ENCODE measurements around the gene S100A9.
"Not testable (repeated sequence)": the region's sequence is repeated elsewhere in the genome, so short reads cannot be mapped to it uniquely, and the experiment has no call there.

The S100A9 gene

DNA sequence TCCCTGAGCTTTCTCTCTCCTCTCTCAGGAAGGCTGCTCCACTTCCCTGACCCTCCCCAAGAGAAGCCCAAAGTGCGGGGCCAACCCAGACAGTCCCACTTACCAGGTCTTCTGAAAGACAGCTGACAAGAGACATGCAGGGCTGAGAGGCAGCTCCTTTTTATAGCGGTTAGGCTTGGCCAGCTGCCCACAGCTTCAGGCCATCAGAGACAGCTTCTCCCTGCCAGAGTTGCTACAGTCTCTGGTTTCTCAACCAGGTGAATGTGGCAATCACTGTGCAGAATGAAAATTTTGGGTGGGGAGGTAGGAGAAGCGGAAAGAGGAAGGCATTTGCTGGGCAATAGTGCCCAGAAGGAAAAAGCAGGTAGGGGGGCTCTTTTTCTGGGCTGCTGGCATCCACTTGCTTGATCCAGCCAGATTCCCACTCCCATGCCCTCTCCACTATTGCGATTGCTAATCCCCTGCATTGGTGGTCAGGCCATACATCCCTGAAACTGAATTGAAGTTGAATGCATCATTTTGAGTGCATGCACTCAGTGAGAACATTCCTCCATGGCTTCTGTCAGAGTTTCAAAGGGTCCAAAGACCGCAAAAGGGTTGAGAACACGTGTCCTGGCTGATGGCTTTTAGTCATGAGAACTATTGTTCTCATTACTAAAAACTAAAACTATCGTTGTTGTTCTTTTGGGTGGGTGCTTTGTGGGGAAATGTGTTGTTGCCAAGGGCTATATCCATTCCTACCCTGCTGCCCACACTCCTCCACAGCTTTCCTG, 33.5 kb downstream of the S100A9 start, which contains the start of gene S100A8:
TSS of gene S100A8 (minus strand) at position 136 of the 773 bp plus-strand sequence. CDS start 538 bp downstream, outside the sequence.
- DNase-seq (ENCODE audit: low spot score): no peak

DNA sequence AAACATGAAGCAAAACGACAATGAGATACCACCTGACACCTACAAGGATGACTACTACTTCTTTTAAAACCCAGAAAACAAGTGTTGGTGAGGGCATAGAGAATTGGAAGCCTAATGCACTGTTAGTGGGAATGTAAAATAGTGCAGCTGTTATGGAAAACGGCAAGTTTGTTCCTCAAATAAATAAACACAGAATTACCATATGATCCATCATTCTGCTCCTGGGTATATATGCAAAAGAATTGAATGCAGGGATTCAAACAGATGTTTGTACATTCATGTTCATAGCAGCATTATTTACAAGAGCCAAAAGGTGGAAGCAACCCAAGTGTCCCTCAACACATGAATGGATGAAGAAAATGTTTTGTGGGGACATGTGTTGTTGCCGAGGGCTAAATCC, 34.6 kb downstream of the S100A9 start:
- no peak for DNase-seq (ENCODE audit: low spot score)

DNA sequence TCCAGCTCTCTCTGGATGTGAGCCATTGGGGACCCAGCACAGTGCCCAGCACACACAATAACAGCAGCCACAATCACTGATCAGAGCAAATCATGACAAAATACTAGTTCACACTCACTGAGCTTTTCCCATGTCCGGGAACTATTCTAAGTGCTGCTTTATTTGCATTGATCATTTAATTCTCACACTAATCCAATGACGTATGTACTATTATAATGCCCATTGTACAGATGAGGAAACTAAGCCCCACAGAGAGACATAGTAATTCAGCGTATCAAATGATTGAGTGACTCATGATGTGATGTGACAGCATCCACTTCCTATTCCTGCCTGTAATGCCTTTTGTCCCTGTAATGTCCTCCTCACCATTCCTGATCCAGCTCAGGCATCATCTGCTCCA, 35.2 kb downstream of the S100A9 start:
- no peak for DNase-seq (ENCODE audit: low spot score)

DNA sequence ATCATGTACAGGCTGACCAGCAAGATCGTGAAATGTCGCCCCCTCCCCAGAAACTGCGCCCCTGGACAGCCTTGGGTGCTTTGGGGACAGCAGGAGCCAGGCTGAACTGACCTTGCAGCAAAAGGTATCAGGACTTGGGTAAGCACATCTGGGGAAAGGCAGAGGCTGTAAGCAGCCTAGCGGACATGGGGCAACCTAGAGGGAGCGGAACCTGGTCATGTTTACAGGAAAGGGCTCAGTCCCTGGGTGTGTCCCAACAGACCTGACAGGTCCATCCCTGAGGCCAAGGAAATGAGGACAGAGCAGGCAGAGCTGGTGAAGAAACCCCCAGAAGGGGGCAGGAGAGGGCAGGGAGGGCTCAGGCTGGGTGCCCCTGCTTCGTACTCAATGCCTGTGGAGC, 36.3 kb downstream of the S100A9 start:
- DNase-seq (ENCODE audit: low spot score): no peak

DNA sequence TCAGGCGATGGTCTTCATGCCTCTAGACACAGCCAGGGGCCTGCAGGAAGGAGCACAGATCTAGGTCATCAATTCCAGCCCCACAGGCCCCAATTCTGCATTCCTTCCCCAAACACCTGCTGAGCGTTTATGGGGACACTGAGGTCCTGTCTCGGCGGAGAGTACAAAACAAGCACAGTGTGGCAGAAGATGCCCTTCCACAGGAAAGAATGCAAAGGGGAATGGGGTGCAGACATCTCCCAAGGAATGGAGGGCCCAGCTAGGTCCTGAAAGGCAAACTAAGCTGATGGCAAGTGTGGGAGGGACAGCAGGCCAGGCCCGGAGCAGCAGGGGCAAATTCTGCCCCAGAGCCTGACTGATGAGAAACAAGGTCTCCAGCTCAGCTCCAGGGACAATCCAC, 36.7 kb downstream of the S100A9 start:
- DNase-seq (ENCODE audit: low spot score): no peak

DNA sequence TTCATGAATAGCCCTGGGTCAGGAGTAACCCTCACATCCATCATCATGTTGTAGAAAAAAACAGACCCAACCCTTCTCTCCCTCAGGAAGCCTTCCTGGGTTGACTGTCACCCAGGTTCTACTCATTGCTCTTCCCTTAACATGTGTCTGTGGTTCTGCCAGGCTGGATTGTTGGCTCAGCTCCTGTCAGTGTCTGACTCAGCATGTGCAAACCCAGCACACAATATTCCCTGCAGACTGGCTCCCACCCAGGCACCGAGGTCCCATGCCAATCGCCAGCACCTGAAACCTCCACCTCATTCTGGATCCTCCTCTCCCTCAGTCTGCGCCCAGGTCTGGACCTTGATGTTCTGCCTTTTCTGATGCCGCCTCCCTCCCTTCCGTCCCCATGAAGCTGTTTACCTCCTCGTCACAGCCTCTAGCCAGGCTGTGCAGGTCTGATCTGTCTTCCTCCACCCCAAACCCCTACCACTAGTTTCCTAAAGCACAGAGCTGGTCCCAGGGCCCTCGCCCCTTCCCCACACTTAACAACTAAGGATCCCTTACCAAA, 37.6 kb downstream of the S100A9 start:
- no peak for DNase-seq (ENCODE audit: low spot score)

DNA sequence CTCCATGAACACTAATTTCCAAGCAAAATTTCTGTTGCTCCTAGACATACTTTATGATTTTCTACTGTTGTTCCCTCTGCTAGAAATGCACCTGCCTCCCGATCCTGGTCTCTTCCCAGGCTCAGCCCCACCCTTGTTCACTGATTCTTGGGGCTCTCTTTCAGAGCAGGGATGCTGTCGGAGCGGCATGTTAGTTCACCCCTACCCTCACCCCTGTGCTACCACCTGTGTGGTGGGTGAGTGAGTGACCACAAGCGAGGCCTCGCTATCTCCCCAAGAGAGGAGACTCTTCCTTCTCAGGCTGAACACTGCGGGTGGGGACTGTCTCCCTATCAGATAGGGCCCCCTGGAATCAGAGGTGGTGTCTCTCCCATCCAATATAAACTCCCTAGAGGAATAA, 38.1 kb downstream of the S100A9 start:
- DNase-seq (ENCODE audit: low spot score): no peak

DNA sequence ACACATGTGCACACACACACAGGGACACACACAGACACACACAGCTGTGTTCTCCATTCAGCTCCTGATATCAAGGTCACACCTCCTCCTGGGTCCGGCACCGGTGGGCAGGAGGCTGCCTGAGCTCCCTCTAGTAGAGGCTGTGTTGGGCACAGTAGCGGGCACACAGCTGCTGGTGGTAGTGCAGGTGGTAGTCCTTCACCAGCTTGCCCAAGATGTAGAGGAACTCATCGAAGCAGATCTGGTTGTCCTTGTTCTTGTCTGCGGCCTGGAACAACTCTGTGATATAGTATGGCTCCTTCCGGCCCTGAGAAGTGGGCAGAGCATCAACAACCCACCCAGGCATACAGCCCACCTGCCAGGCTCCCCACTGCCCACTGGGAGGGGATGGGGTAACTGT, 38.8 kb downstream of the S100A9 start:
- no peak for DNase-seq (ENCODE audit: low spot score)

DNA sequence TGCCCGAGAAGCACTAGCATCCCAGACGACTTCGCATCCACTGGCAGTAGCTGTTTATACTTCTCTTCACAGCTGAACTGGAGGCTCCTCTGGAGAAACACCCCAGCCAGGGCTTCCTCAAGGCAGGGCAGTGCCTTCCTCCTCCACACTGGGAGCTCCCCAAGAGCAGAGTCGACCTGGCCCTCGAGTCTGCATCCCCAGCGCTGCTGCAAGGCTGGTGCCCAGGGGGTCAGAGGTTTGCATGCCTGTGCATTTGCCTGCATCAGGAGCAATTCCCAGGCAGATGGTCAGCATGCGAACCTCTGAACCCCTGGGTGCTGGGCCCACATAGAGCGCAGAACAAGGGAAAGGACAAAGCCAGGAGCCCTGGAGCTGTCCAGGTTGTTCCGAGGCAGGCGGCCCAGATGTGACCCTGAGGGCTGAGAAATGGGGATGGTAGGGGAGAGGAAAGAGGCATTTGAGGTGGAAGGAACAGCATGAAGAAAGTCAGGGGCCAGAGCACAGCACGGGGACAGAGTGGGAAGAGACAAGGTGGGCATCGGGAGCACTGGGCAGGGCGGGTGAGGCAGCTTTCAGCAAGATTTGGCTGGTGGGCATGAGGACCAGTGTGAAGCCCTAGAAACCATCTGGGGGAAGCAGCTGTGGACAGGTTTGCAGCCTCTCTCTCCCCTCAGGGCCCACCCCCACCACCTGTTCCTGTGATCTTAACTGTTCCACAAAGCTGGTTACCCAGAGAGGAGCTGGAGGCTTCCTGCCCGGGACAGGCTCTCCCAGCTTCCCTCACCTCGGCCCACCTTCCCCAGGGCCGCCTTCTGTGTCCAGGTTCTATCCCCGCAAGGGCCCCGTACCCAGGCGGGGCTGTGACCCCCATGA, 39.6 kb downstream of the S100A9 start:
- DNase-seq (ENCODE audit: low spot score): no peak

DNA sequence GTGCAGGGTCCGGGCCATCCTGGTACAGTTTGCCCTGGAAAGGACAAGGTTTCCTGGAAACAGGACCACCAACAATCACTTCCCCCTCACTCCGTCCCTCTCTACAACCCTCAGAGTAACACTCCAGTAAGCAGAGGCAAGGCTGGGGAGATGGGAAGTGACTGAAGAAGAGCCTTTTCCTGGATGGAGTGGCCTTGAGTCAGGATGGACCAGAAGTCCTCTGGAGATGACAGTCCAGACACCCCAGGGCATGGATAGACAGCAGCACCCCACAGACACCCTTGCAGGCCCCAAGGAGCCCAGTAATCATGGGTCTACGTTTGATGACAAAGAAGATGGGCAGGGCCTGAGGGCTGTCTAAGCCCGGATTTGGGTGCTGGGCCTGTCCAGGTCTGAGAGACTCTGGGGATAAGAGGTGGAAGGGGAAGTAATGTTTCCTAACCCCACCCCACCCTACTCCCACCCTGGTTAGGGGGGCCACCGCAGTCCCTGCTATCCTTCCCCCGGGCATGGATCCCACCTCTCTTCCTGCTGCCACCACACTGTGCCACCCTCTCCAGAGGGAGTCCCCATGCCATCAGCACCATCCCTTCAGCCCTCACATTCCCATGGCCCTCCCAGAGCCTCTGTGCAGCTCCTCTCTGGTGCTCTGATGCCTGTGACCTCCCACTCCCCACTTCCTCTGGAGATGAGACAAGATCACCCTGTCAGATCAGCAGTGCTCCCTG, 40.4 kb downstream of the S100A9 start:
- no peak for DNase-seq (ENCODE audit: low spot score)

DNA sequence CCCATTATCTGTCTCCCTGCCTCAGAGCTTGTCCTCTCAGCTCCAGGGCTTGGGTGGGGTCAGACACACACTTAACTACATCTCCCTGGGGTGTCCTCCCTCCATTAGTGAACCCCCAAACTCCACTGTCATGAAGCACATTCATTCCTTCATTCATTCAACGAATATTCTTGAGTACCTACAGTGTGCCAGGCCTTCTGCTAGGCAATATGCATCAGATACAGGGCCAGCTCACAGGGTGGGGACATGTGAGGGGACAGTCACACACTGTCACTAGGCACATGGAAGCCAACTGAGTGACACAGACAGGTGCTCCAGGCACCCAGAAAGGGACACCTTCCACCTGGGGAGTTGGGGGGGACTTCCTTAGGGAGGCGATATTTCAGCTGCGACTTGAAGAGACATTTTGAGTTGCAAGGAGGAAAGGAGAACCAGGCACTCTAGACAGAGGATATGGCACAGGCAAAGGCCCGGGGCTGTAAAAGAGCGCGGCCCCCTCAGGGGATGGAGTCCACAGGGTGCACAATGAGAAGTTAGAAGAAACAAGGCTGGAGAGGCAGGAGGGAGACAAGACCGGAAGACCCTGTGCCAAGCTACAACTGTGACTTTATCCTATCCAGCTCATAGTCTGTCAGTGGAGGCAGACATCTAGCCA, 41.9 kb downstream of the S100A9 start:
- no peak for DNase-seq (ENCODE audit: low spot score)

DNA sequence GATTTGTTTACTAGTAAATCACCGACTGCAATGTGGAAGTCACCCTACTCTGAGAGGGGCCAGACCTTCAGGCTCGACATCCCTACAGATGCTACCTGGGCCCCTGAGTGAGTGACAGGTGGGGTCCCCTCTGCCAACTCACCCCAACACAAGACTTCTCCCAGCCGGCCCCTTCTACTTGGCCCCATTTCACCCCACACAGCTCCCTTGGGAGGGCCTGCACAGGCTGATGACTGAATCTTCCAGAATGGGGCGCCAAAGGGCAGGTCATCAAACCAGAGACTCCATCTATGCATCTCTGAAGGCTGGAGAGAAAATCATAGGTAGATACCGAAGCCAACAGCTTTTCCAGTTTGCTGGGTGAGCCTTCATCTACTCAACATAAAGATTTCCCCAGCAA, 42.6 kb downstream of the S100A9 start:
- no peak for DNase-seq (ENCODE audit: low spot score)

DNA sequence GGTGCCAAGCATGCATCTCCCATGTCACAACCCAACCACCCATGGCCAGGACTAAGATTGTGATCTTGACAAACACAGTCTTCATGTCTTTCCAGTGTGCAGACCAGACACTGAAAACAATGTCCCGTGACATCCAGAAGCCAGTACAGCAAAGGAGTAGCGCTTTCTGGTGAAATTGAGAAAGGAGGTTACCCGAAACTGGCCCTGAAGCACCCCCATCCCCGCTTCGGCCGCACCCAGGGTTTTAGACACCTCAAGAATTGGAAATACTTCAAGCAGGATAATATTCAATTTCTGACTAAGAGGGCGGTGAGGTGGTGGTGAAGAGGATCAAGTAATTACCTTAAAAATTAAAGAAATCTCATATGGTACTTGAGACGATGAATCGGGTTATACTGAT, 43.8 kb downstream of the S100A9 start:
- no peak for DNase-seq (ENCODE audit: low spot score)

DNA sequence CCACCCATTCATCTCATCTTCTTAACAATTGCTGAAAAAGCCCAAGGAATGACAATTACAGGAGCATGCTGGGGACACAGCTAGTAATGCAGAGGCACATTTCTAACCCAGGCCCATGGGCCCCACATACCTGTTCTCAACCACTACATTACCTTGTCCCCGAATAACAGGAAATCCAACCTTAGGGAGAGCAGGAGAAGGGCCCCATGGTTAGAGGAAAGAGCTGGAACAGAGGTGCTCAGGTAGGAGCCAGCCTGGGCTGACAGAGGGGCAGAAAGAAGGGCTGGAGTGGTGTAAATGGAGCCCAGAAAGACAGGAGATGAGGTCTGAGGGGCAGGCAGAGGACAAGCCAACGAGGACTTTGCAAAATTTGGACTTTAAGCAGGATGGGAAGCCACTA, 44.6 kb downstream of the S100A9 start:
- no peak for DNase-seq (ENCODE audit: low spot score)

DNA sequence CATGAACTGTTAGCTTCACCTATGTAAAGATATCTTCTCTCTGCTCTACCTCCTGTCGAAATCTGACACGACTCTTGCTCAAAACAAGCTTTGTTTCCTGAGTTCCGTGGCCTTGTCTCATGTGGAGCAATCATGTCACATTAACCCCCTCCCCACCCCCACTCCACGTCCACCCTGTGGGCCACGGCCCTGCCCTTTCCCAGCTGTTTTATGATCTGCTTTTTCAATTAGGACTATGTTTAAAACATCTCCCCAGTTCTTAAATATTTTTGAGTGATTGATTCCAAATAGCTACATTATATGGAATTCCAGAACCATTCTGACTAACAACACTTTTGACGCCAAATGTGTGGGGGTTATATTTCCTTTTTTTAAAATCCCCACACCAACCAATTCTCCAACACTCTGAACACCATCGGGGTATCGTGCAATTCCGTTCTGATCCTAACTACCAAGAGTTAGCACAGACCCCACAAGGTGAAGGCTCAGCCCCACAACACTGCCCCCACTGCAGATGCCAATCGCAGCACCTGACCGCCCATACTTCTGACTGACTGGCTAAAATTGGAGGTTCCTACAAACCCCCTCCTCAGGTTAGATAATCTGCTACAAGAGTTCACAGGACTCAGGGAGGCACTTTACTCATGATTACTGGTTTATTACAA, 45.9 kb downstream of the S100A9 start:
- no peak for DNase-seq (ENCODE audit: low spot score)

DNA sequence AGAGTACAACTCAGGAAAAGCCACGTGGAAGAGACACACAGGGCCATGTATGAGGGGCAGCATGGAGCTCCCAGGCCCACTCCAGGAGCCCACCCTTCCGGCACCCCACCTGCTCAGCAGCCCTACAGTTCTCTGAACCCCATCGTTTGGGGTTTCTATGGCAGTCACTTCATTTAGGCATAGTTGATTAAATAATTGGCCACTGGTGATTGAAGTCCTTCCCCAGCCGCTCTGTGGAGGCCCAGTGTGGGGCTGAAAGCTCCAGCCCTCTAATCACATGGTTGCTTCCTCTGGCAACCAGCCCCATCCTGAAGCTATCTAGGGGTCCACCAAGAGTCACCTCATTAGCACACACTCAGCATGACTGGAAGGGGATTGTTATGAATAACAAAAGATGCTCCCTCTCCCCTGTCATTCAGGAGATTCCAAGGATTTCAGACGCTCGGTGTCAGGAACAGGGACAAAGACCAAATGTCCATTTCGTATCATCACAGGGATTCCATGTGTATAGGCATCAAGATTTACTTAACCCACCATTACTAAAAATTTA, 46.5 kb downstream of the S100A9 start:
- no peak for DNase-seq (ENCODE audit: low spot score)

DNA sequence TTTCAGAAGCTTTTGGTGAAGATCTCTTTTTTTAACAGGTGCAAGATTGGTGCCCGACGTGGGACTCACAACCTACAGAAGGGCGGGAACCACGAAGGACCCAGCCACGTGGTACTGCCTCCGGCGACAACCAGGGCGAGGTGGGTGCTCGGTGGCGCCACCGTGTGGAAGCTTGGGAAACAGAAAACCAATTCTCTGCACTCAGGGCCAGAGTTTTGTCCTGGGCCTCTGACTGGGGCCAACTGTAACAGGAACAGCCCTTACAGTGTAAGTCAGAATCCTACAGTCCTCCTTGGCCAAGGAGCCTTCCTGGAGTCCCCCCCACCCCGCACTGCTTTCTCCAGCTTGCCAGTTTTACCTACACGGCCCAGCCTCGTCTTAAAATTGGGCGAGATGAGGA, 47.1 kb downstream of the S100A9 start:
- peak; percentile 68 for DNase-seq (ENCODE audit: low spot score)

DNA sequence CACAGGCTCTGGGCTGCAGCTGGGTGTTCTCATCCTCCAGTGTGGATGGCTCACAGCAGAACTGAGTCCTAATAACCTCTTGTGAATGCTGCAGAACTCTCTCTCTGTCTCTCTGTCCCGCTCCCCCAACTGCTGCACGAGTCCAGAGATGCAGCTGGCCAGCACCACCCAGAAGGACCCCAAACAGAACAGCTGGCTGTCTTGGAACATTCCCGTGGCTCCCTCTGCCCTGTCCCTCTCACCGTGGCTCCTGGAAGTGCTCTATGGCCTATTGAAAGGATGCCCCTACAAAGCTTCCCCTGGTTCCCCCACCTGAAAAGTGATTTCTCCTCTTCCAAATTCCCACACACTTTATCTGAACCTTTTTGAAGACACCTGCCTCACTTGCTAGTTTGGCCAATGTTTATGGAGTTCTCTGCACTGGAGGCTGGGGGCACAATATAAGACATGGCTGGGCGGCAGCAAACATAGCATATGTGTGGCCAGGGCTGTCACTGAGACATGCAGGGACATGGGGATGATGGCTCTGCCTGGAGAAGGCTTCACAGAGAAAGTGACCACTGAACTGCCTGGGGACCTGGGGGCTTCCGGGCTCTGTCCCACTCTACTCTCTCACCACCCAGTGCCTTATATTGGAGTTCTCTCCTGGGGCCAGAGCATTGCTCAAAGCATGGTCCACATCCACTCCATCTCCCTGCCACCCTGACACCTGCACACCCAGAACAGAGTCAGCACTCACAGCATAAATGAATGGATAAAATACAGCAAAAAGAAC, 48.4 kb downstream of the S100A9 start:
- DNase-seq (ENCODE audit: low spot score): not testable (repeated sequence)

DNA sequence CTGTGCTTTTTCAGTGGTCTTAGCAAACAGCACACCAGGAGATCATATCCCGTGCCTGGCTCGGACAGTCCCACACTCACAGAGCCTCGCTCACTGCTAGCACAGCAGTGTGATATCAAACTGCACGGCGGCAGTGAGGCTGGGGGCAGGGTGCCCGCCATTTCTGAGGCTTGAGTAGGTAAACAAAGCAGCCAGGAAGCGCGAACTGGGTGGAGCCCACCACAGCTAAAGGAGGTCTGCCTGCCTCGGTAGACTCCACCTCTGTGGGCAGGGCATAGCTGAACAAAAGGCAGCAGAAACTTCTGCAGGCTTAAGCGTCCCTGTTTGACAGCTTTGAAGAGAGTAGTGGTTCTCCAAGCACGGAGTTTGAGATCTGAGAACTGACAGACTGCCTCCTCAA, 49.6 kb downstream of the S100A9 start:
- not testable (repeated sequence) for DNase-seq (ENCODE audit: low spot score)

Measured in COLO829 (cell line).